Stimulated activated CD8-positive, alpha-beta memory T cell treated with anti-CD3 and anti-CD28 coated beads, Interleukin-7, amount 100 ng/mL, for 4 hours (primary cell): ENCODE results near the gene C1orf52.

Experiments
- DNase-seq, 2 donors: peaks; one replicate each; pipeline ENCODE4 v3.0.0-alpha.2; 2020; ENCODE audit warnings: low read depth in 2 of 2

Gene C1orf52

DNA sequence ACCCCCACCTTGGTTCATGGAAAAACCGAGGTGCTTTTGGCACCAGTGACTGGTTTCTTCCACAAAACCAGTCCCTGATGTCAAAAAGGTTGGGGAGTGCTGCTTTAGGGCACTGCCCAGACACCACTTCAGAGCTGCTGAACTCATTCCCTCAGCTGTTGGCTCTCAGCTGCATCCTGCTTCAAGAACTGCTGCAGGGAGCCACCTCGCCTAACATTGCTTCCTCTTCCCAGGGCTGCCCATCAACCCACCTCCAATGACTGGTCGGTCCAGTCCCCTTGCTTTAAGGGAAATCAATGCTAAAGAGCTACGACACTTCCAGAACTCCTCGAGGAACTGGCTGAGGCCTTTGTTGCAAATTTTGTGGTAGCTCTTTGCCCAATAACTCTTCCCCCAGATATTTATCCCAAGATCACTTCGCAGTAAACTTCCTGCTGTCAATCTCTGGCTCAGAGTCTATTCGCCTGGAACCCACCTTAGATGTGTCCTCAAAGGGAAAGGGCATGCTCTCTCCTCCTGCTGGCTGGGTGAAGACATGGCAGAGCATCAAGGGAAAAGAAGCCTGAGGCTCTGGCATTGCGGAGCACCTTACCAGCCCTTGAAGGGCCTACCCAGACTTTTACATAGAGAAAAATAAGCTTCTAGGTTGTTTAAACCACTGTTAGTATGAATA, 29.0 kb downstream of the C1orf52 start:
- DNase-seq: no peak

DNA sequence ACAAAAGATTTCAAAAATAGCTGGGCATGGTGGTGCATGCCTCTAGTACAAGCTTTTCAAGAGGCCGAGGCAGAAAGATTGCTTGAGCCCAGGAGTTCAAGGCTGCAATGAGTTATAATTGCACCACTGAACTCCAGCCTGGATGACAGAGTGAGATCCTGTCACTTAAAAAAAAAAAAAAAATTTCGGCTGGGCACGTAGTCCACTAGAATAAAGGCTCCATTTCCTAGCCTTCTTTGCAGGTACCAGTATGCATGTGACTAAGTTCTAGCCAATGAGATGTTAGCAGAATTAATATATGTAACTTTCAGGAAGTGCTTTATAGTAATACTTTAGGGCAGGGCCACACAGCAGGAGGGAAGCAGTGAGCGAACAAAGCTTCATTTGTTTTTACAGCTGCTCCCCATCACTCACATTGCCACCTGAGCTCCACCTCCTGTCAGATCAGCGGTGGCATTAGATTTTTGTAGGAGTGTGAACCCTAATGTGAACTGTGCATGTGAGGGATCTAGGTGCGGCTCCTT, 29.8 kb downstream of the C1orf52 start:
- no peak for DNase-seq

- DNase-seq: no peak
Observed at GRCh38 chr1:85228972-85229371, 30.5 kb downstream of the C1orf52 start.

DNA sequence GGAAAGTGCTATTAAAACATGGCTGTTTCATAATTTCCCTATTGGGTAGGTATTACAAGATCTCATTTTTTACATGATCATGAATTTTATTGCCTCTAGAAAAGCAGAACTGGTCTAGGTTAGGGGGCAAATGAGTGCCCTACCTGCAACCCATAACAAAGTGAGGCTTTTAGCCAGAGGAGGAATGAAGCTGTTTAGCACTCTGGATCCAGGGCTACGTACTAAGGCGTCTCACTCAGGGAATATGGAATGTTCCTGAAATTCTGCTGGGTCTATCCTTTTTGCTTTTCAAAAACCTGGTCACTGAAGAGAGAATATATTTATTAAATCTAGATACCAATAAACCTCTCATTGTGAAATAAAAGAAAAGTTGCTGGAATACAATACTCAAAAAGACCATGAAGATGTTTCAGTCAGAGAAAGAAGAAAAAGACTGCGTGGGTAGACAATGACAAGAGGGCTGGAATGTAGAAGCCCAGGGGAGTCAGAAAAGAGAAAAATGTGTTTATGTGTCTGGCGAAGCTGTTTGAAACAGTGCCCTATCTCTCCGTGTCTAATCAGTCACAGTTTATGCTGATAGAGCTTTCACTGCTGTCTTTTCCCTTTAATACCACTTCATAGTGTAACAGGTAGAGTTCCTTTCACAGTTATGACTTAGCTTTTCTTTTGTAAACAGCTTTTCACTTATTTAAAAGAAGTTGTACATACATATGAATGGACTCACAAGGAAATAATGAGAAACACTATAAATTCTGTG, 33.7 kb downstream of the C1orf52 start:
- DNase-seq: no peak

DNA sequence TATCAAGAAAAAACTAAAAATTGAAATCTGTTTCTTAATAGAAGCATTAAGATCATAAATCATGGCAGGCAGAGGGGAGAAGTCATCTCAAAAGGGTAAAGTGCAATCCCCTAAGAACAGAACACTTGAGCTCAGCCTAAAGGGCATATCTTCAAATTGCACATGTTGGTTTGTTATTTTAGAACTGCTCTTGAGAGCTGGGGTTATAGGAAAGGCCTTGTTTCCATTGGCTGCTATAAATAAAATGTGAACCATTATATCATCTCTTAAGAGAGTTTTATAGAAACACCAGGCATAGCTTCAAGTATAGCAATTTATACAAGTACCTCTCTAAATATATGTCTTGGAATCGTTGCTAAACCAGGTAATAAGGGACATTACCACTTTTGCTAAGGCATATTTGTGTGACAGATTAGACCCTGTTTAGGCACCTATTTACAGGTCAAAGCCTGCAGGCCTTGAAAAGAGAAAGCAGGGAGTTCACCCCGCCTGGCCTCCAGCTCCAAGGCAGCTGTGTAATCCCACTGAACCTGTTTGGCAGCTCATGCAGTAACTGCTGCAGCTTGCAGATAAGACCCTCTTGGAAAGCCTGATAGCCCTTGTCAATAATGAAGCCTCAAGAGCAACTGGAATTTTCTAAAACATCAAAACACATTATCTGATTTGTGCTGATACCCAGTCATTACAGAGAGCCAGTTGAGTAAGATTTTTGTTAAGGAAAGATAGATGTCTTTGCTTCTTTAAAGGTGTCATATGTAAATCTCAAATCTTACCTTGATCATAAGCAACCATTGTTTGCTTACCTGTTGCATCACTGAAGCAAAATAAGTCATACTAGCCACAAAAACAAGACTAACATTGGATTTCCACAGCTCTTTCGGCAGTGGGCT, 34.5 kb downstream of the C1orf52 start:
- no peak for DNase-seq

GRCh38 chr1:85224295-85224694, 35.2 kb downstream of the C1orf52 start:
- DNase-seq: no peak

DNA sequence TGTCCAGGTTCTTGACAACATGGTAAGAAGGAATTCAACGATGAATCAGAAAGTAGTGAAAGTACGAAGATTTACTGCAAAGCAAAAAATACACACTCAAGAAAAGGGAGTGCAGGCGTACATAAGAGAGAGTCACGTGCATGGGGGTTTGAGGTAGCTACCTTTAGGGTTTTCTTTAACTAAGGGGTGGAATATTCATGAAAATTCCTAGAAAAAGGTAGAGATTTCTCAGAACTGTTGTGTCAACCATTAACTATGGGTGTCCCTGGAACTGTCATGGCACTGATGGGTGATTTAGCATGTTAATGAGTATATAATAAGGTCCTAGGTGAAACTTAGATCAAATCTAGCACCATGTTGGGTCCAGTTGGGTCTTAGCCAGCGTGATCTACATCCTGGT, 36.1 kb downstream of the C1orf52 start:
- DNase-seq: no peak

DNA sequence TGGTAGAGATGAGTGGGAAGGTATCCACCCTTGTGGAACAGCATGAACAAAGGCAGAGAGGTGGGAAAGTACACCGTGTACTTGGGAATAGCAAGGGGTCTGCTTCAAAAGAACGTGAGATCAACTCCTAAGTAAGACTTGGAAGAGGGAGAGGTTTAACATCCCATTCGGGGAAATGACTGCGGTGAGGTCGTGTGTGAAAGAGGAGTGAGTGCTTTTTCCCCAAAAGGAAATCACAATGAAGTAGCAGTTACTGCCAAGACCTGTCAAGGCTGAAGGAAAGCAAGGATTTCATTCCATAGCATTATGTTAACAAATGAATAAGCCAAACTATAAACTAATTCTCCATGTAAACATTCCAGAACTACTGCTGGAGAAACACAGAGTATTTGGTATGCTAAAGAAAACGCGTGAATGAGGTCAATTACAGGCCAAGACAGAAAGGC, 38.7 kb downstream of the C1orf52 start:
- DNase-seq: no peak

GRCh38 chr1:85219853-85220610, 39.4 kb downstream of the C1orf52 start:
- DNase-seq: no peak

GRCh38 chr1:85216697-85217096, 42.8 kb downstream of the C1orf52 start:
- DNase-seq: no peak

DNA sequence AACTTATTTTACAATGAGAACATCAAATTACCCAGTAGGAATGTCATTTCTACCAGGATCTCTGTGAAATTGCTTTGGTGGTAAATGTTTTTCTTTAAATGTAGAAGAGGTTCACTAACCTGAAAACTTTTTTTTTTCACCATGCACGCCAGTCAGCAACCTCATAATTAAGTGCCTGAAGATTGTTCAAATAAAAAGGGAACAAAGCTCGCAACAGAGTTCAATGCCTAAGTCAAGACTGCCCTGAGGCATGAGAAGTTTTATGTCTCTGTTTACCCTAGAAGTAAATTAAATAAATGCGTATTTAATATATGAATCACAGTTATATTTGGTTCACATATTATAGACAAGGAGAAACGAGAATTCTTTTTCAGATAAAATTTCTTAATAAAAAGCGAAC, 44.8 kb downstream of the C1orf52 start:
- DNase-seq: no peak

- no peak for DNase-seq
Observed at GRCh38 chr1:85208488-85208887, 51.0 kb downstream of the C1orf52 start.

DNA sequence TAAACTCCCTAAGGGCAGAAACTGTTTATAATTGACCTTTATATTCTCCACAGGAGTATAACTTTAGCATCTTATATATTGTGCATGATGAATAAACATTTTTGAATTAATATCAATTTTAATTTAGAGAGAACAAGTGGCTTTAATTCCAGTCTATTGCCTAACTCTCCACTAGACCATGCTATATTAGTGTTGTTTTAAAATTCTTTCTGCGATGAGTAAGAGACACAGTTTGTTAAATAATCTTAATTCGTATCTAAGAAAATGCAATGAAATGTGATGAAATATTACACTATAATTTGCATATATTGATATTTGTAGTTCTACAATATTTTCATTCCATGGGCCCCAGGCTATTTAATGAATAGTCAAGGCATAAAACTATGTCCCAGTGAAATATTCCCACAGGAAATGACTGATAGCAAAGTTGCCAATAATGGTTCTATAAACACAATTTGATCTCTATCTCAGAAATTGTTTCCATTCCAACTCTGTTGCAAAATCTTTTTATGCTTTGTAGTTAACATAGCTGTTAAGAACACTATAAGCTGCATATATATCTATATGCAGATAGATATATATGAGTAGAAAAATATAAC, 55.8 kb downstream of the C1orf52 start:
- no peak for DNase-seq

DNA sequence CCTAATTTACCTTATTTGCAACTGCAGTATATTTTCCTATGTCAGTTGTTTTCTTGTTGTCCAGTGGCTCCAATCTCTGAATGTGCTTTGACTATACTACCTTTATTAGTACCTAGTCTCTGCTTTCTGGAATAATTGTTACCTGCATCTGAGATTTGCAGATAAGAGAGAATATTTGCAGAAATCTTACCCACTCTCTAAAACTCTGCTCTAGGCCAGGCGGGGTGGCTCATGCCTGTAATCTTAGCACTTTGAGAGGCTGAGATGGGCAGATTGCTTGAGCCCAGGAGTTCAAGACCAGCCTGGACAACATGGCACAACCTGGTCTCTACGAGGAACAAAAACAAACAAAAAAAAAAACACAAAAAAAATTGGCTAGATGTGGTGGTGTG, 56.6 kb downstream of the C1orf52 start:
- DNase-seq: no peak

GRCh38 chr1:85202092-85202863, 57.2 kb downstream of the C1orf52 start:
- no peak for DNase-seq

DNA sequence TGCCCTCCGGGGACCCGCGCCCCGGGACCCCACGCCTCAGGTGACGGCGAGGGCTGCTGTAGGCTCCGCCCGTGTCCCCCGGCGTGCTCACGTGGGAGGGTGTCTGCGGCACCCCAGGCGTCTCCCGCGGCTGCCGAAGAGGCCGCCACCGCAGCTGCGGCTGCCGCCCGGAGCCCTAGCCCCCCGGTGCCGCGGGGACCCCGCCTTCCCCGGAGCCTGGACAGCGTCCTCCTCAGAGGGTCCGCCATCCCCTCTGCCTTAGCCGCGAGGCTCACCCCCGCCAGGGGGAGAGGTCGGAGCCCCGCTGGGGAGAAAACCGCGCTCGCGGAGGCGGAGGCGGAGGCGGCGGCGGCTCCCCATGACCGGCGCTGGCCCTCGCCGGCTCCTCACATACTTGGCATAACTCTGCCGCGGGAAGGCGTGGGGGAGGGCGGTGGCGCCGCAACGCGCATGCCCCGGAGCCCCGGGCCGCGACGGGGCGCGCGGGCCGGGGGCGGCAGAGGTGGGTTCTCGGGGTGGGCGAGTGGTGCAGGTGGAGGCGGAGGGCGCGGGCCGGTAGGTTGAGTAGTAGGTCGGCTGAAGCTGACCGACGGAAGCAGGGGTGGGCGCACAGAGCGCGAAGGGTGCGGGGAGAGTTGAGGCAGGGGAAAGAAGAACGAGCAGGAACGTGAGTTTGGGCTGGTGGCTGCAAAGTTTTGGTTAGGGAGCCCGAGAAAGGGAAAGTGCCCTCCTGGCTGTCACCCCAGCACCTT, 57.9 kb downstream of the C1orf52 start:
- DNase-seq: peak; percentile 32 to 65

GRCh38 chr1:85200463-85201339, 58.8 kb downstream of the C1orf52 start, which contains the start of gene SYDE2:
Gene SYDE2 (minus strand): TSS chr1:85201016. CDS start chr1:85200996, 20 bp downstream.
- peak; percentile 40 to 69 for DNase-seq
